ENCODE results near the gene GINS1.

- TF ChIP-seq POLR2AphosphoS5 (IDR thresholded peaks at IDR 0.05; ENCODE audit: low read depth, low read length) (no peak), TAF1 (IDR thresholded peaks at IDR 0.05; ENCODE audit: borderline replicate concordance, low read depth, low read length) (no peak)
These were observed 62.6 kb downstream of the GINS1 start for GRCh38 chr20:25470045-25470444.

All from GM12892 (cell line).